Mesodermal cell (in vitro differentiated cells): Measurements from ENCODE around the gene DNAJB9. TPM values are rescaled to one million over a fixed set of nuclear protein-coding genes. Genes with fewer than 3 reads are reported as not detected.

Experiments
- H3K27ac ChIP-seq: 2 replicates; pipeline ENCODE4 v1.7.0; 2013; ENCODE audit warnings: mild to moderate bottlenecking, low read depth, low read length, moderate library complexity; ENCODE audit not compliant: severe bottlenecking
- H3K36me3 ChIP-seq: 2 replicates; pipeline ENCODE4 v1.7.1; 2013; ENCODE audit warnings: mild to moderate bottlenecking, low read length, moderate library complexity; ENCODE audit not compliant: control insufficient read depth, insufficient read depth
- H3K4me1 ChIP-seq: one replicate; pipeline ENCODE4 v1.7.1; 2013; ENCODE audit warnings: mild to moderate bottlenecking, low read length; ENCODE audit not compliant: insufficient read depth, control insufficient read depth, poor library complexity, severe bottlenecking
- H3K4me3 ChIP-seq: 2 replicates; pipeline ENCODE4 v1.7.0; 2013; ENCODE audit warnings: low read length, control low read depth, mild to moderate bottlenecking; ENCODE audit not compliant: insufficient read depth, poor library complexity, severe bottlenecking; ENCODE audit errors: extremely low read depth
- H3K9me3 ChIP-seq: 2 replicates; pipeline ENCODE4 v1.7.1; 2013; ENCODE audit warnings: mild to moderate bottlenecking, low read length, moderate library complexity; ENCODE audit not compliant: control insufficient read depth
- WGBS, 2 experiments: methylation state at CpG; one replicate each; pipeline ENCODE4 v1.1.5; 2013; ENCODE audit warnings: missing lambda C conversion rate in 2 of 2; ENCODE audit not compliant: insufficient coverage in 2 of 2; 5-methylcytosine and 5-hydroxymethylcytosine counted together
- polyA plus RNA-seq, 2 experiments: library from polyadenylated mRNA; stranded (reverse); fragments of 50-300 nt; gene quantifications; one replicate each; pipeline ENCODE4 v1.2.3, GENCODE V29; 2013

DNAJB9 gene
- polyA plus RNA-seq (2013, experiment 1 of 2) = 19.6 TPM
- polyA plus RNA-seq (2013, experiment 2 of 2) = 24.4 TPM

- no peaks in the 10 kb centered on the region for H3K9me3 ChIP-seq
- 0% methylated on average over 36 to 39 of the region's 65 CpGs for WGBS, 2 experiments
- H3K27ac ChIP-seq = peak within 1 kb of the TSS; percentile 87
- H3K36me3 ChIP-seq = peaks cover 32% of the 10 kb centered on the region
- peak within 1 kb of the TSS; percentile 79 for H3K4me3 ChIP-seq
- H3K4me1 ChIP-seq = peaks cover 2% of the 10 kb centered on the region
Measured at GRCh38 chr7:108569381-108570145, at the start of gene DNAJB9, which contains the start of gene THAP5. TSS of gene DNAJB9 (plus strand) at chr7:108569874. CDS start at chr7:108571727, 1,853 bp downstream. TSS of gene THAP5 (minus strand) at chr7:108569706. CDS start at chr7:108569569, 137 bp downstream.

- Histone ChIP-seq H3K9me3 (peaks cover 3% of the 10 kb centered on the region), H3K4me3 (no peak overlapping the region), H3K4me1 (peaks cover 4% of the 10 kb centered on the region), H3K36me3 (peaks cover 16% of the 10 kb centered on the region), H3K27ac (no peak overlapping the region)
- WGBS, 2 experiments = 86 to 94% methylated on average over 2 of the region's 2 CpGs
Measured at GRCh38 chr7:108522780-108523179, 46.9 kb upstream of the DNAJB9 start.

- Histone ChIP-seq H3K9me3 (no peaks in the 10 kb centered on the region), H3K27ac (peak overlapping the region; percentile 97), H3K4me1 (peaks cover 4% of the 10 kb centered on the region), H3K36me3 (no peaks in the 10 kb centered on the region), H3K4me3 (peak overlapping the region; percentile 61)
- WGBS, 2 experiments = 0 to 1% methylated on average over 8 to 20 of the region's 22 CpGs
Measured at GRCh38 chr7:108525327-108525984, 44.2 kb upstream of the DNAJB9 start.

DNA sequence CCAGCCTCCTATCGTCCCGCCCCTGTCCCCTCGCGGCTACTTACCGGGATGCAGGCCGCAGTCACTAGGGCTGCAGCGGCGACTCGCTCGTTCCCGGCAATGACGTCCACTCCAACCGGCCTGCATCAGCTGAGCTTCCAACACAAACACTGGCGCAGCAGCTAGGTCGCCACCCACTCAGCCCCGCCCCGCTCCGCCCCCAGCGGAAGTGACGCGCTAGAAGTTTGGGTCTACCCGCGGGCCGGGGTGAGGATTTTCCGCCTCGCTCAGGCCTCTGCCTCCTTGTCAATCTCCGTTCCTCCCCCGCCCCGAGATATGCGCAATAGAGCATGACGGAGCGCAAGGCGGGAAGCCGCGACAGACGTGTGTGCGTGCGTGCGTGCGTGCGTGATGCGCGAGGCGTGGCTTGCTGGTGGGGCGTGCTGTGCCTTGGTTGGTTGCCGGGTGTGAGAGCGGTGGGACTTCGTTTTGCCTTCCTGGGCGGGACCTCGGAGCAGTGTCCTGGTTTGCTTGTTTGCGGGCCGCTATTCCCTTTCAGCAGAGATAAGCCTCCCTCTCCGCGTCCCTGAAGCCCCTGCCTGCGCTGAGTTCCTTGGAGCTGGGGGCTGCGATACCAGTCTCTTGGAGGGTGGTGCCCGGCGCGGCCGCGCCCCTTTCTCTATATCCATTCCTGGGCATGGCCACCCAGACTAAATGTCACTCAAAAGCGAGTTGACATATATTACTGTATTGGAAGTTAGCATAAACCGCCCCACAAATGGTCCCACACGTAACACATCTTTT, 43.5 kb upstream of the DNAJB9 start, which contains the start of gene PNPLA8:
PNPLA8 (minus strand) TSS at position 151 of the 783 bp plus-strand sequence. CDS start 10,644 bp downstream, outside the sequence.
- Histone ChIP-seq H3K36me3 (no peaks in the 10 kb centered on the region), H3K4me1 (peaks cover 4% of the 10 kb centered on the region), H3K4me3 (peak within 1 kb of the TSS; percentile 61), H3K9me3 (no peaks in the 10 kb centered on the region), H3K27ac (peak within 1 kb of the TSS; percentile 97)
- 0 to 1% methylated on average over 41 to 53 of the region's 64 CpGs for WGBS, 2 experiments

GRCh38 chr7:108526768-108527017, 43.0 kb upstream of the DNAJB9 start:
- Histone ChIP-seq H3K9me3 (no peaks in the 10 kb centered on the region), H3K4me1 (peaks cover 4% of the 10 kb centered on the region), H3K27ac (peak overlapping the region; percentile 97), H3K4me3 (peak overlapping the region; percentile 61), H3K36me3 (no peaks in the 10 kb centered on the region)
- 0% methylated on average over 1 of the region's 3 CpGs; no CpG with 5 or more reads in 1 of the 2 experiments for WGBS, 2 experiments

DNA sequence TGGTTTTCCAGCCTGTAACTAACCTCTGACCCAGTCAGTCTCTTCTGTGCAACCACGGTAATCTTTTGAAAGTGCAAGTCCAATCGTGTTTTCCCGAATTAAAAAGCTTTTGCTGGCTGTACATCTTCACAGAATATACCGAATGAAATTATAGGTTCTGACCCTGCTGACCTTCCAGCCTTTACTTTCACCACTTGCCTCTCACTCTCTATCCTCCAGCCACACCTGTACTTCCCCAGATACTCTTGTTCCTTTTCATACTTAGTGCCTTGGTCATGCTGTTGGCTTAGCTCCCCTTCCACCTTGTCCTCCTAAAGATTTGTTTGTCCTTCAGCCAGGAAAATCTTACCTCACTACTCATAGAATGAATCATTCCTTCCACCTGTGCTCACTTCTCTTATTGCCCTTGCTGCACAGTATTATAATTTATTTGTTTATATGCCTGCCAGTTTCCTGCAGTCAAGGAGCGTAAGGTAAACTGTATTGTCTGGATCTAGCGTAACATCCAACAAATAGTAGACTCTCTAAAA, 41.4 kb upstream of the DNAJB9 start:
- Histone ChIP-seq H3K9me3 (no peaks in the 10 kb centered on the region), H3K4me1 (peaks cover 4% of the 10 kb centered on the region), H3K36me3 (no peaks in the 10 kb centered on the region), H3K4me3 (no peak overlapping the region), H3K27ac (no peak overlapping the region)
- 96 to 100% methylated on average over 4 of the region's 6 CpGs for WGBS, 2 experiments

DNA sequence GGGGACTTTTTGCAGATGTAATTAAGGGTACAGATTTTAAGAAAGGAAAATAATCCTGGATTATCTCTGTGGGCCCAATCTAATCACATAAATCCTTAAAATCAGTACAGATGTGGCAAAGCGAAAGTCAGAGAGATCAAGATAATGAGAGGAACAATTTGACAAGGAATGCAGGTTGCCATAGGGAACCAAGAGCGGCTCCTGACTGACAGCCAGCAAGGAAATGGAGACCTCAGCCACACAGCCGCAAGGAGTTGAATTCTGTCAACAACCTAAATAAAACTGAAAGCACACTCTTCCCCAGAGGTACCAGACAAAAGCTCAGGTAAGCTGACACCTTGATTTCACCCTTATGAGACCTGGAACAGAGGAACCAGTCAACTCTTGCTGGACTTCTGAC, 40.3 kb upstream of the DNAJB9 start:
- Histone ChIP-seq H3K27ac (no peak overlapping the region), H3K9me3 (no peaks in the 10 kb centered on the region), H3K4me3 (no peak overlapping the region), H3K36me3 (no peaks in the 10 kb centered on the region), H3K4me1 (peaks cover 4% of the 10 kb centered on the region)
- 78 to 100% methylated on average over 1 to 2 of the region's 3 CpGs for WGBS, 2 experiments

DNA sequence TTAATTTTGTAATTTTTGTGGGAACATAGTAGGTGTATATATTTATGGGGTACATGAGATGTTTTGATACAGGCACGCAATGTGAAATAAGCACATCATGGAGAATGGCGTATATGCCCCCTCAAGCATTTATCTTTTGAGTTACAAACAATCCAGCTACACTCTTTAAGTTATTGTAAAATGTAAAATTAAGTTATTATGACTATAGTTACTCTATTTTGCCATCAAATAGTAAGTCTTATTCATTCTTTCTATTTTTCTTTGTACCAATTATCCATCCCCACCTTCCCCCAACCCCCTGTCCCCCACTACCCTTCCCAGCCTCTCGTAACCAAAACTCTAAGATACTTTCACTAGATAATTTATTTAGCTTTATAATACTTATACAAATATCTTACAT, 36.0 kb upstream of the DNAJB9 start:
- WGBS, 2 experiments = no CpG with 5 or more reads among the region's 3 CpGs
- no peaks in the 10 kb centered on the region for H3K36me3 ChIP-seq
- no peaks in the 10 kb centered on the region for H3K4me1 ChIP-seq
- no peak overlapping the region for H3K27ac ChIP-seq
- H3K4me3 ChIP-seq = no peak overlapping the region
- H3K9me3 ChIP-seq = no peaks in the 10 kb centered on the region

GRCh38 chr7:108535257-108535656, 34.4 kb upstream of the DNAJB9 start:
- Histone ChIP-seq H3K9me3 (no peaks in the 10 kb centered on the region), H3K4me1 (no peaks in the 10 kb centered on the region), H3K27ac (no peak overlapping the region), H3K4me3 (no peak overlapping the region), H3K36me3 (no peaks in the 10 kb centered on the region)
- WGBS, 2 experiments = 75% methylated on average over 3 of the region's 5 CpGs; no CpG with 5 or more reads in 1 of the 2 experiments

GRCh38 chr7:108535744-108536143, 33.9 kb upstream of the DNAJB9 start:
- Histone ChIP-seq H3K4me1 (no peaks in the 10 kb centered on the region), H3K9me3 (no peaks in the 10 kb centered on the region), H3K4me3 (no peak overlapping the region), H3K27ac (no peak overlapping the region), H3K36me3 (no peaks in the 10 kb centered on the region)
- WGBS, 2 experiments = no CpG with 5 or more reads among the region's 1 CpG
